HS-5 (cell line): ENCODE results near the gene EIF3D.
A peak's percentile ranks its signal among the peaks of the same experiment; 100 is the strongest.

Experiments used
- DNase-seq: peaks from one replicate; pipeline ENCODE4 v3.0.0-alpha.2; 2012; ENCODE audit warnings: low read depth

EIF3D gene

GRCh38 chr22:36465232-36466021 is 63.5 kb downstream of the EIF3D start:
- peak; percentile 92 for DNase-seq

DNA sequence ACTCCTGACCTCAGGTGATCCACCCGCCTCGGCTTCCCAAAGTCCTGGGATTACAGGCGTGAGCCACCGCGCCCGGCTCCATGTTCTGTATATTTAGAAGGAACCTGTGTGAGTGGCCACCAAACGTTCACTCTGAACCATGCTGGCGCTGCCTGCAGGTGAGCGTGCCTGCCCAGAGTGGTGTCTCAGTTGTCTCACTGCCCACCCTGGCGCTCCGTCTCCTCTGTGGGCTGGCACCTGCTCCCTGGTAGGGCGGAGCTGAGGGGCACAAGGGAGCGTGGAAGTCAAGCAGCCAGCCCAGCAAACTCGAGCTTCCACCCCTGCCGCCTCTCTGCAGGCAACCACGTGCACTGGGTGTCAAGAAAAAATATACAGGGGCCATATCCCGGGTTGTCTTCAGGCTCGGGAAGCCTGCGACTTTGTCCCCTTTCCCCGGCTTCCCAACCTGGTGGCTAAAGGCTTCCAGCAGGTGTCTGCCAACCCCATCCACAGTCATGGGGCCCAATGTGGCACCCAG is 64.2 kb downstream of the EIF3D start:
- no peak for DNase-seq

DNA sequence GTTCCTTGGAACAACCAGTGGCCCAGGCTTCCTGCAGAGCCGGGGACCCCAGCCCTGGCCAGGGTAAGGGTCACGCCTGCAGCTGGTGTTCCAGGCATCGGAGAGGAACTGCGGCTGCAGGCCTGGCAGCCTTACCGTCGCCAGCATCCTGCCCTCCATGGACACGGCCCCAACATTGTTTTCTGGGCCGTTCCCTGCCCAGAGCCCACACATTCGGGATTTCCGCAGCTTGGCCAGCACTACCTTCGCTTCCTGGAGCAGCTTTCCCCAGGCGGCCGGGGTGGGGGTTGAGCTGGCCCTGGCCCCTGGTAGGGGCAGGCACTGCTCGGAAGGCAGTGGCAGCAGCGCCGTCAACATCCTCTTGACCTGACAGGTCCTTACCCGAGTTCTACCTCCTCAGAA is 65.2 kb downstream of the EIF3D start:
- DNase-seq: no peak

DNA sequence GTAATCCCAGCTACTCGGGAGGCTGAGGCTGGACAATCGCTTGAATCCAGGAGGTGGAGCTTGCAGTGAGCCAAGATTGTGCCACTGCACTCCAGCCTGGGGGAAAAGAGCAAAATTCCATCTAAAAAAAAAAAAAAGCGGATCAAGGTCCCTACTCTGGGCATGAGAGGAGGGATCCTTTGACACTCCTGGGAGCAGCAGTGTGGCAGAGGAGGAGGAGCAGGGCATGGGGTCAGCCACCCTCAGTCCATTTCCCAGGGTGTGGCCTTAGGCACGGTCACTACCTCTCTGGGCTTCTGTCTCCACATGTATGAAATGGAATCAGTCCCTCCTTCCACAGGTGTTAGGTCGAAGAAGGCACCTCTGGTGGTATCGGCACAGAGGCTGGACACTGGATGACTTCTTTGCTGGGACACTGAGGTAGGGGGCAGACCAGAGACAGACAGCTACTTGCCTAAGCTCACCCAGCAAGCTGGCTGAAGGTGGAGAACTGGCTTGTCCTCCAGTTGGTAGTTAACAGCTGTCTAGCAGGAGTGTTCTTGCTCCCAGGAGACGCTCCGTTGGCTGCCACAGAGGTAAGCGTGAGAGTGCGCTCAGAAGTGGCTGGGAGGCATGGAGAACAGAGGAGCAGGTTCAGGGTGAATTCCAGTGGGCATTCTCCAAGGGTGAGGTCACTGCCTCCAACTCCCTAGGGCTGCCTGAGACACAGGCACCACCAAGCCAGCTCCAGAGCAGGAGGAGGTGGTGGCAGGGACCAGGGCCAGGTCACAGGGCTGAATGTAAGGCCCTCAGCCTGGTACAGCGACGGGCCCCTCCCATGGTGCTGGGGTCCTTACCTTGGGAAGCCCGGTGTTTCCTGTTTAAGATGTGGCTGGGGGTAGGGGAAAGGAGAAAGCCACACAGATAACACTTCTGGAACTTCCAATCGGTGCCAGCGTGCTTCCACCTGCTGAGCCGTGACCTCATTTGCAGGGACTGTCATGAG is 67.0 kb downstream of the EIF3D start:
- no peak for DNase-seq
